Measurements from ENCODE around the gene UNC13D.
"Not testable (repeated sequence)": the region's sequence is repeated elsewhere in the genome, so short reads cannot be mapped to it uniquely, and the experiment has no call there.

The UNC13D gene

DNA sequence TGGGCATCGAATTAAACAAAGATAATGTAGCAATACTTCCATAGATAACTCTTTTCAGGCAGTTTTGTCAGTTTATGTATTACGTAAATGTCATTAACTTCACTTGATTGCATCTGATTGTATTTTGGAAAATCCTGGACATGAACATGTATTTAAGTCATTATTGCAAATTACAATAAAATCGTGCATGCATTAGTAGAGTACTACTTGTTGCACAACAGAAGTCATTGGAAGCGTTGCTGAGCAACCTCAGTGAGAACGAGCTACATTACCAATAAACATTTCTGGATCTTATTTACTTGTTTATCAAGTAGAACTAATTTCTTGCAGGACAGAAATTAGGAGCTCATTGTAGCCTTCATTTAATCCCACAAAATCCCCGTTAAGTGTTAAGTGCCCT lies 53.0 kb downstream of the UNC13D start:
- no peak for DNase-seq

DNA sequence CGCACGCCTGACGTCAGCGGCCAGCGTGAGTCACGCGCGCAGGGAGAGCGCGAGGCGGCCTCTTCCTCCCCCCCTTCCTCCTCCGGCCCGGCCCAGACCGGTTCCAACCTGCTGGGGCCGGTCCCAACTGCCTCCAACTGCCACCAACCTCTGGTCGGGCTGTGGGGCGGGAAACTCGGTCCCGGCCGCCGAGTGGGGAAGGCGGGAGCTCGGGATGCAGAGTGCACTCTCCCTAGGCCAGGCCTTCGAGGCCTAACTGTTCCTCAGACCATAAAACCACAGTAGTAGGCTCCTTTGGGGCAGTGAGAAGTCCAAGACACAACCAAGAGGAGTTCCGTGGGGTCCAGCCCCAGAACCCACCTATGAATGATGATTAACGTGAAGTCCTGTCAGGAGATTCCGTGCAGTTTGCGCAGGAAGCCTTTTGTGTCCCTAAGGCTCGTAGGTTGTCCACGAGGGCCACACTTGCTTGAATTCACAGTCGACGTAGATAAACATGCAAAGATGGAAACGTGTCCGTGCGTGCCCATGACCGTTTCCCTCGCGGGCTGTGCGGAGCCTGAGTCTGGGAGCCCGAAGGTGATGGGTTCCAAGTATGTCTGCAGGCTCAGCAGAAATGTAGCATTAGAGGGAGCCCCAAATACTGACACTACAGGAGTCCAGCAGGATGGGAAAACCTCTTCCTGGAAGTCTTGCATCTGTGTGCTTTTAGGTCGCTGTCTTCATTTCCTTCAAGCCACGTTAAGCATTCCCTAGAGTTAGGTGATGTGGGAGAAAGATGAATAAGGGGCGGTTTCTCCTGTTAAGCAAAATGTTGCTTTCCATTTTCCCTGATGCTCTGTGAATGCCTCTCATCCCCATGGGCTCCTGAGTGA lies 59.0 kb downstream of the UNC13D start:
- no peak for DNase-seq

DNA sequence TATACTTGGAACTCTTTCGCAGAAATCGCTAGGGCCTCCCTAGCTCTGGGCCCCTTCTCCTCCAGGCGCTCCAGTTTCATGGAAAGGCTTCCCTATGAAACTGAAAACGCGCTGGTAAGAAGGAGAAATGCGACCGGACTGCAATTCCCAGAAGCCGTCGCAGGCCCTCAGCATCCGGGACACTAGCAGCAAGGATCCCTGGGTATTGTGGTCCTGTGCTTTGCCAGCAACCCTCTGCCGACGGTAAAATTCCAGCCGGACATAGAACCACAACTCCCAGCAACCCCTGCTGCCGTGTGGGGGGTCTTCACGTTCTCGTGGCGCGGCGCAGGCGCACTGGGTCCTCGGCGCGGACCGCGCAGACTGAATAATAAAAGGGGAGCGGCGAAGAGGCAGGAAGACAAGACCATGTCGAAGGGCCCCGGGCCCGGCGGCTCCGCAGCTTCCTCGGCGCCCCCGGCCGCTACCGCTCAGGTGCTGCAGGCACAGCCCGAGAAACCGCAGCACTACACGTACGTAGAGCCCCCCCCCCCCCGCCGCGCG lies 59.7 kb downstream of the UNC13D start, which contains the start of gene UNK:
UNK (plus strand) TSS at position 334 of the 543 bp plus-strand sequence; CDS start at position 409, 75 bp downstream.
- DNase-seq: peak; percentile 63

- no peak for DNase-seq
These were observed 60.3 kb downstream of the UNC13D start for GRCh38 chr17:75783803-75784472.

- no peak for DNase-seq
These were observed 61.0 kb downstream of the UNC13D start for GRCh38 chr17:75783069-75783783.

- no peak for DNase-seq
These were observed 64.0 kb downstream of the UNC13D start for GRCh38 chr17:75779987-75780889.

GRCh38 chr17:75779250-75779986 lies 64.8 kb downstream of the UNC13D start:
- DNase-seq: peak; percentile 83

GRCh38 chr17:75778861-75779249 lies 65.3 kb downstream of the UNC13D start:
- DNase-seq: no peak

DNA sequence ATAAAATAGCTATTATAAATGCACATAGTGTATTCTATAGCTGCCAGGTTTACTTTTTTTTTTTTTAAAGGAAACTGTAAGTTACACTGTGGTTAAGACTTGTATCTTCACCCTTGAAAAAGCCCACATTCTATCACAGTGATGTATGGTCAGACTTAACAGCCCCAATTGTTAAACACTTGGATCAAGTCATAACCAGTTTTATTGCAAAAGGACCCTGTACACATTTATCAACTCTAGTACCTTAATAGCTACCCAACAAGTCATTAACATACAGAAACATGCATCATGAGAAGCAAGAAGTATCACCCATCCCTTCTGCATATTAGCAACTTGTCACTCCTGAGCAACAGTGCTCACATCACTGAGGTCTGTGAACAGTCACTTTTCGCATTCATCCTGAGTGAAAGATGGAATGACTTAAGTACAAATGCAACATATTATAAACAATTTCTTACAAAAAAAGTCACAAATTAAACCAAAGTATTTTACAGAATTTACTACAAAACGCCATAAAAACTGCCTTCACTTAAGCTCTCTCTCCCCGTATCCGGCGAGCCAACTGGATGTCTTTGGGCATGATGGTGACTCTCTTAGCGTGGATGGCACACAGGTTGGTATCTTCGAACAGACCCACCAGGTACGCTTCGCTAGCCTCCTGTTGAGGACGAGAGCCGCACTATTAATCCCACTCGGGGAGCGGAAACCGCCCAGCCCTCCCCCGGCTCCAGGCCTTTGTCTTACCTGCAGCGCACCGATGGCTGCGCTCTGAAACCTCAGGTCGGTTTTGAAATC lies 65.9 kb downstream of the UNC13D start:
- not testable (repeated sequence) for DNase-seq

DNA sequence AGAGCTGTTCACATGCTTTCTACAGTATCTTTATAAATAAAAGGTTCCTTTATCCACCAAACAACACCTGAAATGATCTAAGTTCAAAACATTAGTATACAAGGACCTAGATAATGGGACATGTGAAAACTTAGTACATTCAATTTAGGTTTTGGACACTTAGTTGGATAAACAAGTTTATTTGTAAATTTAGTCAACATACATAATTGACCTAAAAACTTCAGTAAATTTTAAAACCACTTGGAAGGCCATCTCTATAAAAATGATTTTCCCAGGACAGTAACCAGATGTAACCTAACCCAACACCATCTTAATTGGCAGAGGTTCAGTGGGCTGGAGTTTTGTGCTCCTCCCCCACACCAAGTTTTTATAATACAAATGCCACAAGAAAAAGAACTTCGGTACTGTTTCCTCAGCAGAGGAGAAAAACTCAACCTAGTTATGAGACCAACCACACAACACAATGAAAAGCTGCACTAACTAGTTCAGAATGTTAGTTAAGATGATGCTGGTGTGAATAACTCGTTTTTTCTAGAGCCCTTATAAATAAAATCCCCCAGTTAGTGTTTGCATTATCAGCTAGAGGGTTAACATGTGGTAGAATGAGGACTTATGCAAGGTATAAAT lies 66.8 kb downstream of the UNC13D start:
- no peak for DNase-seq
